HG03457 (cell line): ENCODE data around the gene ZAR1.
"Not testable (repeated sequence)": the region's sequence is repeated elsewhere in the genome, so short reads cannot be mapped to it uniquely, and the experiment has no call there.

ENCODE experiments used
- ATAC-seq: cut with Tn5 transposase; IDR thresholded peaks from one replicate; pipeline ENCODE4 v1.9.1; 2021; ENCODE audit warnings: moderate number of reproducible peaks; ENCODE audit not compliant: unreplicated experiment

ZAR1 gene

GRCh38 chr4:48490012-48490679 lies at the start of gene ZAR1:
ZAR1 (plus strand) TSS chr4:48490252; CDS start chr4:48490292, 40 bp downstream.
- no peak for ATAC-seq

- ATAC-seq: not testable (repeated sequence)
Observed at GRCh38 chr4:48440914-48441313, 49.1 kb upstream of the ZAR1 start.

- ATAC-seq: no peak
Observed at GRCh38 chr4:48445704-48446103, 44.3 kb upstream of the ZAR1 start.

GRCh38 chr4:48446642-48447041 lies 43.4 kb upstream of the ZAR1 start:
- ATAC-seq: no peak

- ATAC-seq: no peak
Observed at GRCh38 chr4:48449151-48449550, 40.9 kb upstream of the ZAR1 start.

GRCh38 chr4:48450740-48451139 lies 39.3 kb upstream of the ZAR1 start:
- ATAC-seq: no peak

GRCh38 chr4:48451656-48452055 lies 38.4 kb upstream of the ZAR1 start:
- ATAC-seq: not testable (repeated sequence)

- no peak for ATAC-seq
Observed at GRCh38 chr4:48454591-48454990, 35.5 kb upstream of the ZAR1 start.

- no peak for ATAC-seq
Observed at GRCh38 chr4:48461000-48461399, 29.1 kb upstream of the ZAR1 start.

- ATAC-seq: no peak
Observed at GRCh38 chr4:48462363-48462762, 27.7 kb upstream of the ZAR1 start.

GRCh38 chr4:48467442-48467841 lies 22.6 kb upstream of the ZAR1 start:
- no peak for ATAC-seq

- no peak for ATAC-seq
Observed at GRCh38 chr4:48467891-48468290, 22.2 kb upstream of the ZAR1 start.

- ATAC-seq: no peak
Observed at GRCh38 chr4:48470137-48470536, 19.9 kb upstream of the ZAR1 start.

- ATAC-seq: no peak
Observed at GRCh38 chr4:48470570-48470969, 19.5 kb upstream of the ZAR1 start.

GRCh38 chr4:48472794-48473193 lies 17.3 kb upstream of the ZAR1 start:
- ATAC-seq: no peak

- ATAC-seq: no peak
Observed at GRCh38 chr4:48475770-48476169, 14.3 kb upstream of the ZAR1 start.

GRCh38 chr4:48478273-48478672 lies 11.8 kb upstream of the ZAR1 start:
- no peak for ATAC-seq

GRCh38 chr4:48481581-48481980 lies 8.5 kb upstream of the ZAR1 start:
- no peak for ATAC-seq

GRCh38 chr4:48483006-48483776 lies 6.9 kb upstream of the ZAR1 start, which contains the start of gene SLC10A4:
SLC10A4 (plus strand) TSS chr4:48483343; CDS start chr4:48483562, 219 bp downstream.
- no peak for ATAC-seq

GRCh38 chr4:48483777-48484493 lies 6.1 kb upstream of the ZAR1 start:
- ATAC-seq: no peak

- no peak for ATAC-seq
Observed at GRCh38 chr4:48484494-48485168, 5.4 kb upstream of the ZAR1 start.
